OCI-LY1 (cell line): ENCODE measurements around the gene P4HA1.
"Not testable (repeated sequence)": the region's sequence is repeated elsewhere in the genome, so short reads cannot be mapped to it uniquely, and the experiment has no call there.

ENCODE experiments used
- EZH2 ChIP-seq: fragments of 200-600 bp; sonication (generic), shearing (Covaris generic); IDR thresholded peaks from 2 replicates; pipeline ENCODE4 v1.8.0; 2017; ENCODE audit warnings: borderline replicate concordance, mixed run types, mild to moderate bottlenecking, antibody characterized with exemption, low read length, moderate library complexity, mixed read lengths
- TF ChIP-seq, protein P1 (sequence below): fragments of 200-600 bp; sonication (generic), shearing (Covaris generic); IDR thresholded peaks from 2 replicates; pipeline ENCODE4 v1.5.1; 2017; ENCODE audit warnings: mild to moderate bottlenecking, antibody characterized with exemption, low read length, moderate library complexity, mixed read lengths

DNA sequence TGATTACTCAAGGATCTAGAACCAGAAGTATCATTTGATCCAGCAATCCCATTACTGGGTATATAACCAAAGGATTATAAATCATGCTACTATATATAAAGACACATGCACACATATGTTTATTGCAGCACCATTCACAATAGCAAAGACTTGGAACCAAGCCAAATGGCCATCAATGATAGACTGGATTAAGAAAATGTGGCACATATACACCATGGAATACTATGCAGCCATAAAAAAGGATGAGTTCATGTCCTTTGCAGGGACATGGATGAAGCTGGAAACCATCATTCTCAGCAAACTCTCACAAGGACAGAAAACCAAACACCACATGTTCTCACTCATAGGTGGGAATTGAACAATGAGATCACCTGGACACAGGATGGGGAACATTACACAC is 101.2 kb downstream of the P4HA1 start:
- TF ChIP-seq, protein P1, sequence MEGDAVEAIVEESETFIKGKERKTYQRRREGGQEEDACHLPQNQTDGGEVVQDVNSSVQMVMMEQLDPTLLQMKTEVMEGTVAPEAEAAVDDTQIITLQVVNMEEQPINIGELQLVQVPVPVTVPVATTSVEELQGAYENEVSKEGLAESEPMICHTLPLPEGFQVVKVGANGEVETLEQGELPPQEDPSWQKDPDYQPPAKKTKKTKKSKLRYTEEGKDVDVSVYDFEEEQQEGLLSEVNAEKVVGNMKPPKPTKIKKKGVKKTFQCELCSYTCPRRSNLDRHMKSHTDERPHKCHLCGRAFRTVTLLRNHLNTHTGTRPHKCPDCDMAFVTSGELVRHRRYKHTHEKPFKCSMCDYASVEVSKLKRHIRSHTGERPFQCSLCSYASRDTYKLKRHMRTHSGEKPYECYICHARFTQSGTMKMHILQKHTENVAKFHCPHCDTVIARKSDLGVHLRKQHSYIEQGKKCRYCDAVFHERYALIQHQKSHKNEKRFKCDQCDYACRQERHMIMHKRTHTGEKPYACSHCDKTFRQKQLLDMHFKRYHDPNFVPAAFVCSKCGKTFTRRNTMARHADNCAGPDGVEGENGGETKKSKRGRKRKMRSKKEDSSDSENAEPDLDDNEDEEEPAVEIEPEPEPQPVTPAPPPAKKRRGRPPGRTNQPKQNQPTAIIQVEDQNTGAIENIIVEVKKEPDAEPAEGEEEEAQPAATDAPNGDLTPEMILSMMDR, result not testable (repeated sequence)
- not testable (repeated sequence) for TF ChIP-seq EZH2
